CD4-positive, alpha-beta memory T cell (primary cell): ENCODE measurements around the gene CLEC16A. TPM values are rescaled to one million over a fixed set of nuclear protein-coding genes. Genes with fewer than 3 reads are reported as not detected.
A peak's percentile ranks its signal among the peaks of the same experiment; 100 is the strongest.

Experiments used
- CTCF ChIA-PET: fragments of 350-600 bp; sonication (Branson Sonifier 250); formaldehyde crosslinking; loops from one replicate; lab custom pipeline; 2021; ENCODE audit warnings: inconsistent platforms; ENCODE audit not compliant: partially characterized antibody; lab: Charles Lee
- POLR2A ChIA-PET: fragments of 350-600 bp; sonication (Branson Sonifier 250); formaldehyde crosslinking; loops from one replicate; lab custom pipeline; 2021; ENCODE audit not compliant: partially characterized antibody; lab: Charles Lee
- DNase-seq, 5 donors: peaks; one replicate each; pipeline versions ENCODE4 v3.0.0 to v3.0.0-alpha.2; 2020 to 2022; ENCODE audit warnings: mixed read lengths in 1 of 5
- H3K27ac ChIP-seq: one replicate; pipeline ENCODE4 v1.7.0; 2013; ENCODE audit warnings: low read depth, low read length
- H3K27me3 ChIP-seq: 2 replicates; pipeline ENCODE4 v1.7.0; 2013; ENCODE audit warnings: mild to moderate bottlenecking, low read length, moderate library complexity; ENCODE audit not compliant: insufficient read depth
- H3K36me3 ChIP-seq: 2 replicates; pipeline ENCODE4 v1.7.0; 2013; ENCODE audit warnings: mild to moderate bottlenecking, low read length, moderate library complexity; ENCODE audit not compliant: insufficient read depth
- H3K4me1 ChIP-seq: 2 replicates; pipeline ENCODE4 v1.7.0; 2013; ENCODE audit warnings: mild to moderate bottlenecking, low read length, moderate library complexity; ENCODE audit not compliant: insufficient read depth
- H3K4me3 ChIP-seq, 2 donors: one replicate each; pipeline ENCODE4 v1.7.0; 2013; ENCODE audit warnings: low read length in 2 of 2, mild to moderate bottlenecking in 1 of 2
- H3K9me3 ChIP-seq, 2 donors: one replicate each; pipeline ENCODE4 v1.7.0; 2013; ENCODE audit warnings: low read length in 2 of 2, control low read depth in 1 of 2; ENCODE audit not compliant: control insufficient read depth in 1 of 2
- H3K27ac Mint-ChIP-seq, 7 donors: one replicate each; pipeline ENCODE4 v1.8.0; 2020 to 2021; ENCODE audit warnings: mixed read lengths in 7 of 7, mild to moderate bottlenecking in 6 of 7, inconsistent platforms in 3 of 7, moderate library complexity in 3 of 7
- H3K27me3 Mint-ChIP-seq, 2 donors: one replicate each; pipeline ENCODE4 v1.8.0; 2020 to 2021; ENCODE audit warnings: mixed read lengths in 2 of 2
- H3K36me3 Mint-ChIP-seq, 2 donors: one replicate each; pipeline ENCODE4 v1.8.0; 2020 to 2021; ENCODE audit warnings: mixed read lengths in 2 of 2, inconsistent platforms in 1 of 2, mild to moderate bottlenecking in 1 of 2
- H3K4me1 Mint-ChIP-seq, 4 donors: one replicate each; pipeline ENCODE4 v1.8.0; 2020 to 2021; ENCODE audit warnings: mixed read lengths in 4 of 4, mild to moderate bottlenecking in 1 of 4
- H3K4me3 Mint-ChIP-seq, 8 donors: one replicate each; pipeline ENCODE4 v1.8.0; 2020 to 2021; ENCODE audit warnings: mixed read lengths in 8 of 8, mild to moderate bottlenecking in 7 of 8, moderate library complexity in 6 of 8, inconsistent platforms in 3 of 8
- H3K9me3 Mint-ChIP-seq, 8 donors: one replicate each; pipeline ENCODE4 v1.8.0; 2020 to 2021; ENCODE audit warnings: mixed read lengths in 8 of 8, mild to moderate bottlenecking in 5 of 8, inconsistent platforms in 3 of 8, moderate library complexity in 1 of 8
- intact Hi-C: fragments of 100-400 bp; cut with micrococcal nuclease; formaldehyde crosslinking; loops from one replicate; pipeline ENCODE4 v1.15.1; 2023
- polyA plus RNA-seq, 2 donors: library from polyadenylated mRNA; unstranded; fragments of 300-500 nt; fragmentation: Illumina TruSeq; gene quantifications; one replicate each; pipeline ENCODE4 v1.2.3, GENCODE V29; 2021
- total RNA-seq, 2 experiments: library from RNA; stranded (reverse); gene quantifications; one replicate each; pipeline ENCODE4 v1.2.3, GENCODE V29; 2021

Gene CLEC16A
- total and polyA plus RNA-seq, 4 experiments from 2014 or later: 5.2 to 28.4 (median 24.5) TPM

GRCh38 chr16:10957771-10958482 is 13.6 kb downstream of the CLEC16A start:
- Mint-ChIP-seq H3K9me3 (no peaks in the 10 kb centered on the region), H3K4me1 (peaks cover 18 to 36% (median 28%) of the 10 kb centered on the region in 4 donors), H3K27ac (peak overlapping the region; percentile 14 to 92 (median 81)), H3K27me3 (no peaks in the 10 kb centered on the region), H3K36me3 (peaks cover 22 to 33% of the 10 kb centered on the region in 2 donors), H3K4me3 (peak overlapping the region in 1 of 8 donors; percentile 8)
- ChIA-PET POLR2A (interaction anchor here (2.6 kb wide), 1 partner anchor 297 kb away, joined by 9 read pairs; the partner anchor contains the start of gene SOCS1), CTCF (interaction anchor here (0.9 to 11.6 kb wide), 4 partner anchors 7 to 450 kb away, joined by 3 to 120 read pairs (median 4); no protein-coding TSS in a partner anchor)
- Histone ChIP-seq H3K27me3 (no peaks in the 10 kb centered on the region), H3K27ac (peak overlapping the region; percentile 34), H3K9me3 (no peaks in the 10 kb centered on the region), H3K36me3 (peaks cover 22% of the 10 kb centered on the region), H3K4me1 (peaks cover 26% of the 10 kb centered on the region), H3K4me3 (no peak overlapping the region)
- peak in 2 of 5 donors; percentile 36 to 58 for DNase-seq
- intact Hi-C loops: no loop called here

DNA sequence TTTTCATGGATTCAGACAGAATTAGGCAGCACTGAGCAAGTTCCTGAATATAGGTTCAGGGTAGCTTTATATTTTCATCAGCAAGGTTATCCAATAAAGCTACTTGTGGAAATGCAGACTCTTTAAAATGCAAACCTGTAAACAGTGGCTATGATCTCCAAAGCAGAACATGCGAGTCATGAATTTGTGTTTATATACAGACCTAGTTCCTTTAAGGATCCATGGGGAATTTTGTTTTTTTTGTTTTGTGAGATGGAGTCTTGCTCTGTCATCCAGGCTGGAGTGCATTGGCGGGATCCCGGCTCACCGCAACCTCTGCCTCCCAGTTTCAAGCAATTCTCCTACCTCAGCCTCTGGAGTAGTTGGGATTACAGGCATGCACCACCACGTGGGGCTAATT is 14.8 kb downstream of the CLEC16A start:
- no peak overlapping the region for H3K27ac Mint-ChIP-seq
- peaks cover 33 to 44% of the 10 kb centered on the region in 2 donors for H3K36me3 Mint-ChIP-seq
- H3K4me1 Mint-ChIP-seq: peaks cover 17 to 35% (median 28%) of the 10 kb centered on the region in 4 donors
- peaks cover 31% of the 10 kb centered on the region for H3K36me3 ChIP-seq
- no peak for DNase-seq
- intact Hi-C loops: no loop called here
- peaks cover 22% of the 10 kb centered on the region for H3K4me1 ChIP-seq
- H3K27me3 ChIP-seq: no peaks in the 10 kb centered on the region
- ChIA-PET CTCF (interaction anchor here (0.6 to 11.6 kb wide), 5 partner anchors 8 to 397 kb away, joined by 3 to 120 read pairs (median 4); no protein-coding TSS in a partner anchor), POLR2A (interaction anchor here (0.6 kb wide), 1 partner anchor 756 kb away, joined by 3 read pairs; no protein-coding TSS in a partner anchor)
- no peaks in the 10 kb centered on the region for H3K9me3 ChIP-seq
- no peak overlapping the region for H3K4me3 Mint-ChIP-seq
- H3K27me3 Mint-ChIP-seq: no peaks in the 10 kb centered on the region
- no peaks in the 10 kb centered on the region for H3K9me3 Mint-ChIP-seq
- H3K27ac ChIP-seq: no peak overlapping the region
- H3K4me3 ChIP-seq: no peak overlapping the region

DNA sequence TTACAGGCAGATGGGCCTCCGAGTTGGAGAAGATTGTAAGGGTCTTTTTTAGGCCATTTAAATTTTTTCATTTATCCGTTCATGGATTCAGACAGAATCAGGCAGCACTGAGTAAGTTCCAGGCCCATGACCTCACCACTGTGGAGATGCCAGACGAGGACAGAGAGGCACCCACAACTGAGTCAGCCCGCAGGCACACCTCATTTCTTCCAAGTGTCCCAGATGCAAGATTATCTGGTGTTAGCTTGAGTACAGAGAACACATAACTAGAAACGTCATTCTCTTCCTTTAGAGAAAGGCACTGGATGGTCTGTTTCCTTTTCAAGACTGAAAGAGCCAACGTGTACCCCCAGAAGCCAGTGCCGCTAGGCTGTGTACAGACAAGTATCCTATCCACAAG is 16.9 kb downstream of the CLEC16A start:
- POLR2A ChIA-PET: no interaction called here
- intact Hi-C loops: loop anchor here (5.0 kb wide), 2 partner anchors 571 to 1106 kb away; no protein-coding TSS in a partner anchor
- Mint-ChIP-seq H3K27ac (peak overlapping the region in 2 of 7 donors; percentile 32 to 47), H3K4me1 (peaks cover 24 to 43% (median 35%) of the 10 kb centered on the region in 4 donors), H3K4me3 (no peak overlapping the region), H3K27me3 (no peaks in the 10 kb centered on the region), H3K36me3 (peaks cover 37 to 50% of the 10 kb centered on the region in 2 donors), H3K9me3 (no peaks in the 10 kb centered on the region)
- CTCF ChIA-PET: interaction anchor here (0.9 to 13.2 kb wide), 6 partner anchors 10 to 753 kb away, joined by 3 to 197 read pairs (median 53); partner anchors contain the start of gene SOCS1
- Histone ChIP-seq H3K27ac (no peak overlapping the region), H3K4me3 (no peak overlapping the region), H3K4me1 (peaks cover 34% of the 10 kb centered on the region), H3K27me3 (no peaks in the 10 kb centered on the region), H3K9me3 (no peaks in the 10 kb centered on the region), H3K36me3 (peaks cover 31% of the 10 kb centered on the region)
- DNase-seq: no peak

- no peaks in the 10 kb centered on the region for H3K27me3 Mint-ChIP-seq
- Histone ChIP-seq H3K4me3 (peak overlapping the region in 1 of 2 donors; percentile 39), H3K9me3 (no peaks in the 10 kb centered on the region), H3K27me3 (no peaks in the 10 kb centered on the region), H3K4me1 (peaks cover 20% of the 10 kb centered on the region), H3K27ac (peak overlapping the region; percentile 63), H3K36me3 (peaks cover 15% of the 10 kb centered on the region)
- DNase-seq: peak; percentile 71 to 82 (median 77)
- H3K36me3 Mint-ChIP-seq: peaks cover 31 to 54% of the 10 kb centered on the region in 2 donors
- CTCF ChIA-PET: interaction anchor here (0.8 to 13.2 kb wide), 48 partner anchors 8 to 1131 kb away, joined by 3 to 197 read pairs (median 4); partner anchors contain the start of genes CLEC16A, SOCS1 and TXNDC11
- no peaks in the 10 kb centered on the region for H3K9me3 Mint-ChIP-seq
- POLR2A ChIA-PET: interaction anchor here (0.9 to 7.3 kb wide), 11 partner anchors 14 to 394 kb away, joined by 3 to 83 read pairs (median 5); partner anchors contain the start of genes CLEC16A, DEXI, RMI2 and SOCS1
- peak overlapping the region in 7 of 8 donors; percentile 68 to 83 (median 75) for H3K4me3 Mint-ChIP-seq
- H3K4me1 Mint-ChIP-seq: peaks cover 21 to 39% (median 26%) of the 10 kb centered on the region in 4 donors
- peak overlapping the region; percentile 88 to 95 (median 92) for H3K27ac Mint-ChIP-seq
- intact Hi-C loops: loop anchor here (1.0 to 5.0 kb wide), 9 partner anchors 294 to 1103 kb away; no protein-coding TSS in a partner anchor
Observed at GRCh38 chr16:10964039-10964890, 19.9 kb downstream of the CLEC16A start.

DNA sequence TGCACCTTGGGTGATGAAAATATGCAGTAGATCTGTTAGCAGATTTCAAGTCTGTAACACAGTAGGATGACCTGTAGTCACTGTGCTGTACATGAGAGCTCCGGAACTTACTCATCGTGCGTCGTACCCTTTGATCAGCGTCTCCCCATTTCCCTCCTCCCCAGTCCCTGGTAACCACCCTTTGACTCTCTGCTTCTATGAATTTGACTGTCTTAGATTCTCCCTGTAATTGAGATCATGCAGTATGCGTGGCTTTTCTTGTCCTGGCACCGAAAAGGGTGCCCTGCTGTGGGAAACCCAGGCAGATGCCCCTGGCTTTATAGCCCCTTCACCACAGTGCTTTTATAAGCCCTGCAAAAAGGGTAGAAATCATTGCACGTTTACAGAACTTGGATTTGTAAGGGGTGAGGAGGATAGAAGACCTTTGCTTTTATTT is 20.5 kb downstream of the CLEC16A start:
- ChIA-PET POLR2A (interaction anchor here (0.9 to 7.3 kb wide), 8 partner anchors 22 to 394 kb away, joined by 3 to 83 read pairs (median 6); partner anchors contain the start of genes DEXI, RMI2 and SOCS1), CTCF (interaction anchor here (0.8 to 13.2 kb wide), 30 partner anchors 8 to 750 kb away, joined by 3 to 197 read pairs (median 6); partner anchors contain the start of gene SOCS1)
- Histone ChIP-seq H3K4me3 (no peak overlapping the region), H3K4me1 (peaks cover 20% of the 10 kb centered on the region), H3K9me3 (no peaks in the 10 kb centered on the region), H3K36me3 (peaks cover 15% of the 10 kb centered on the region), H3K27me3 (no peaks in the 10 kb centered on the region), H3K27ac (peak overlapping the region; percentile 45)
- Mint-ChIP-seq H3K36me3 (peaks cover 32 to 52% of the 10 kb centered on the region in 2 donors), H3K4me3 (peak overlapping the region in 7 of 8 donors; percentile 3 to 83 (median 68)), H3K9me3 (no peaks in the 10 kb centered on the region), H3K27ac (peak overlapping the region; percentile 88 to 95 (median 92)), H3K4me1 (peaks cover 21 to 39% (median 26%) of the 10 kb centered on the region in 4 donors), H3K27me3 (no peaks in the 10 kb centered on the region)
- intact Hi-C loops: loop anchor here (1.0 to 5.0 kb wide), 9 partner anchors 293 to 1102 kb away; no protein-coding TSS in a partner anchor
- DNase-seq: peak; percentile 65 to 91 (median 75)

DNA sequence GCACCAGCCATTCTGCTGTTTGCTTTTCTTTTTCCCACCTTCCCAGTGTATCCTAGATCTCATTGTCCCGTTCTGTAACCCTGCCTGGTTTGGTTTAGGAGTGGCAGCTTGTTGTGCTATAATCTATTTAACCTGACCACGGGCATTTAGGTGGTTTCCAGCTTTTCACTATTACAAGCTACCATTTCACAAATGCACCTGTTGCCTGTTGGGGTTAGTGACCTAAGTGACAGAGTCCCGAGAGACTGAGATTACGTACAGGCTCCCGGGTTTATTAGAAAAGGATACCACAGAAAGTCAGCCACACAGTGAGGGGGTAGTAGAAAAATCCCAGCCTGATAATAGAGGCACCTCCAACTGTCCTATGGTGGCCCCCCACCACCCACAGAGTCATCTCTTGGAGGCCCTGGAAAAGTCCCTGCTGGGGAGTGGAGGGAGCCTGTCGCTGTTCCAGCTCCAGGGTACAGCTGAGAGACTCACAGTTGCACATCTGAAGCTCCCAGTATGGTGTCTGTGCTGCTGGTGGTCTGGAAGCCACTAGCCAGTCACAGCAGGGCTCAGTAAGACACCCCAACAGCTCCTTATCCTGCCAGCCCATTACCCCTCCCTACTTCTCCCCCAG is 21.2 kb downstream of the CLEC16A start:
- H3K27me3 Mint-ChIP-seq: no peaks in the 10 kb centered on the region

More for the DNA sequence above, 21.2 kb downstream of the CLEC16A start:
- Mint-ChIP-seq H3K36me3 (peaks cover 35 to 50% of the 10 kb centered on the region in 2 donors), H3K4me1 (peaks cover 21 to 35% (median 26%) of the 10 kb centered on the region in 4 donors), H3K4me3 (peak overlapping the region in 3 of 8 donors; percentile 60 to 83 (median 82)), H3K9me3 (no peaks in the 10 kb centered on the region), H3K27ac (peak overlapping the region; percentile 88 to 95 (median 92))
- POLR2A ChIA-PET: interaction anchor here (1.3 to 7.3 kb wide), 6 partner anchors 23 to 390 kb away, joined by 3 to 83 read pairs (median 7); partner anchors contain the start of genes DEXI, RMI2 and SOCS1
- Histone ChIP-seq H3K9me3 (no peaks in the 10 kb centered on the region), H3K4me1 (peaks cover 20% of the 10 kb centered on the region), H3K36me3 (peaks cover 15% of the 10 kb centered on the region), H3K4me3 (no peak overlapping the region), H3K27me3 (no peaks in the 10 kb centered on the region), H3K27ac (peak overlapping the region; percentile 45)
- CTCF ChIA-PET: interaction anchor here (0.7 to 13.2 kb wide), 18 partner anchors 15 to 749 kb away, joined by 3 to 197 read pairs (median 14); partner anchors contain the start of genes SOCS1 and TNP2
- DNase-seq: peak in 1 of 5 donors; percentile 61
- intact Hi-C loops: loop anchor here (2.0 kb wide), 2 partner anchors 331 to 439 kb away; no protein-coding TSS in a partner anchor
